HG02943 (cell line): Measurements from ENCODE around the gene MED13.

ENCODE experiments used
- ATAC-seq: cut with Tn5 transposase; IDR thresholded peaks from one replicate; pipeline ENCODE4 v1.9.1; 2021; ENCODE audit warnings: mild to moderate bottlenecking, low read depth, moderate library complexity; ENCODE audit not compliant: unreplicated experiment

MED13 gene

GRCh38 chr17:62062302-62062701, 2.8 kb downstream of the MED13 start:
- no peak for ATAC-seq

- no peak for ATAC-seq
These were observed 5.7 kb downstream of the MED13 start for GRCh38 chr17:62059414-62059813.

- no peak for ATAC-seq
These were observed 6.5 kb downstream of the MED13 start for GRCh38 chr17:62058611-62059010.

- ATAC-seq: no peak
These were observed 7.4 kb downstream of the MED13 start for GRCh38 chr17:62057696-62058095.

- no peak for ATAC-seq
These were observed 12.2 kb downstream of the MED13 start for GRCh38 chr17:62052765-62053338.

- no peak for ATAC-seq
These were observed 14.0 kb downstream of the MED13 start for GRCh38 chr17:62051053-62051452.

GRCh38 chr17:62049299-62049698, 15.8 kb downstream of the MED13 start:
- ATAC-seq: no peak

- ATAC-seq: no peak
These were observed 16.8 kb downstream of the MED13 start for GRCh38 chr17:62048262-62048661.

- ATAC-seq: no peak
These were observed 19.6 kb downstream of the MED13 start for GRCh38 chr17:62045517-62045916.

GRCh38 chr17:62045109-62045508, 20.0 kb downstream of the MED13 start:
- no peak for ATAC-seq

GRCh38 chr17:62043602-62044001, 21.5 kb downstream of the MED13 start:
- ATAC-seq: no peak

GRCh38 chr17:62043140-62043539, 21.9 kb downstream of the MED13 start:
- ATAC-seq: no peak

- no peak for ATAC-seq
These were observed 26.8 kb downstream of the MED13 start for GRCh38 chr17:62038248-62038647.

GRCh38 chr17:62033317-62033716, 31.8 kb downstream of the MED13 start:
- no peak for ATAC-seq

- ATAC-seq: no peak
These were observed 32.6 kb downstream of the MED13 start for GRCh38 chr17:62032480-62032879.

- no peak for ATAC-seq
These were observed 34.8 kb downstream of the MED13 start for GRCh38 chr17:62030264-62030663.

- no peak for ATAC-seq
These were observed 40.2 kb downstream of the MED13 start for GRCh38 chr17:62024866-62025265.

- ATAC-seq: no peak
These were observed 47.2 kb downstream of the MED13 start for GRCh38 chr17:62017912-62018311.

- ATAC-seq: no peak
These were observed 47.6 kb downstream of the MED13 start for GRCh38 chr17:62017496-62017895.

- no peak for ATAC-seq
These were observed 50.6 kb downstream of the MED13 start for GRCh38 chr17:62014526-62014925.

- no peak for ATAC-seq
These were observed 55.9 kb downstream of the MED13 start for GRCh38 chr17:62009220-62009619.

GRCh38 chr17:62008294-62008693, 56.8 kb downstream of the MED13 start:
- ATAC-seq: no peak

GRCh38 chr17:62004388-62004787, 60.7 kb downstream of the MED13 start:
- ATAC-seq: no peak
